ENCODE results near the gene RNF41.
"Not testable (repeated sequence)": the region's sequence is repeated elsewhere in the genome, so short reads cannot be mapped to it uniquely, and the experiment has no call there.

DNA sequence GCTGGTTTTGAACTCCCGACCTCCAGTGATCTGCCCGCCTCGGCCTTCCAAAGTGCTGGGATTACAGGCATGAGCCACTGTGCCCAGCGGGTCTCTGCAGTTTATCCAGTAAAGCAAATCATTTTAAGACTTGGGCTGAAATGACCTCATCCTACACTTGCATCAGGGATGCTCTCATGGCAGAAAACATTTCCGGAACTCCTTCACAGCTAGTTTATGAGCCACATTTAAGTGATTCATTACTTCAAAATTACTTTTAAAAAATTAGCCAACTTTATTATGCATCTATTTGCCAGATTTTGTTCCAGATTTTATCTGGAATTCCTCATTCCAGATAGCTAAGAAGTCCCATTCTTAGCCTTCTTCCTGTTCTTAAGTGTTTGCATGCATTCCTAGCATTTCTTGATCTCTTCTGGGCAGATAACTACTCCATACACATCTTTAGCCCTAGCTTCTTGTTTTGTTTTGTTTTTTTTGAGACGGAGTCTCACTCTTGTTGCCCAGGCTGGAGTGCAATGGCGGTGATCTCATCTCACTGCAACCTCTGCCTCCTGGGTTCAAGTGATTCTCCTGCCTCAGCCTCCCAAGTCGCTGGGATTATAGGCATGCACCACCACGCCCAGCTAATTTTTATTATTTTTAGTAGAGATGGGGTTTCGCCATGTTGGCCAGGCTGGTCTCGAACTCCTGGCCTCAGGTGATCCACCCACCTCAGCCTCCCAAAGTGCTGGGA lies 24.7 kb downstream of the RNF41 start:
- TF ChIP-seq, protein P1, sequence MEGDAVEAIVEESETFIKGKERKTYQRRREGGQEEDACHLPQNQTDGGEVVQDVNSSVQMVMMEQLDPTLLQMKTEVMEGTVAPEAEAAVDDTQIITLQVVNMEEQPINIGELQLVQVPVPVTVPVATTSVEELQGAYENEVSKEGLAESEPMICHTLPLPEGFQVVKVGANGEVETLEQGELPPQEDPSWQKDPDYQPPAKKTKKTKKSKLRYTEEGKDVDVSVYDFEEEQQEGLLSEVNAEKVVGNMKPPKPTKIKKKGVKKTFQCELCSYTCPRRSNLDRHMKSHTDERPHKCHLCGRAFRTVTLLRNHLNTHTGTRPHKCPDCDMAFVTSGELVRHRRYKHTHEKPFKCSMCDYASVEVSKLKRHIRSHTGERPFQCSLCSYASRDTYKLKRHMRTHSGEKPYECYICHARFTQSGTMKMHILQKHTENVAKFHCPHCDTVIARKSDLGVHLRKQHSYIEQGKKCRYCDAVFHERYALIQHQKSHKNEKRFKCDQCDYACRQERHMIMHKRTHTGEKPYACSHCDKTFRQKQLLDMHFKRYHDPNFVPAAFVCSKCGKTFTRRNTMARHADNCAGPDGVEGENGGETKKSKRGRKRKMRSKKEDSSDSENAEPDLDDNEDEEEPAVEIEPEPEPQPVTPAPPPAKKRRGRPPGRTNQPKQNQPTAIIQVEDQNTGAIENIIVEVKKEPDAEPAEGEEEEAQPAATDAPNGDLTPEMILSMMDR (IDR thresholded peaks at IDR 0.05): not testable (repeated sequence)
- not testable (repeated sequence) for TF ChIP-seq POLR2AphosphoS5 (IDR thresholded peaks at IDR 0.05); POLR2A (IDR thresholded peaks at IDR 0.05; ENCODE audit: low read depth)
